OCI-LY7 (cell line): Measurements from ENCODE around the gene DOLPP1. TPM values are rescaled to one million over a fixed set of nuclear protein-coding genes. Genes with fewer than 3 reads are reported as not detected.

Experiments
- BruUV-seq: library from RNA; stranded (reverse); fragments of 400-500 nt; replicated peaks from 2 replicates; lab custom pipeline; 2021; lab: Mats Ljungman, UMichigan
- CTCF ChIA-PET: fragments of 300-600 bp; sonication (Branson Sonifier 250); formaldehyde crosslinking; loops from one replicate; lab custom pipeline; 2022; ENCODE audit warnings: antibody characterized with exemption; ENCODE audit not compliant: unreplicated experiment; lab: Charles Lee
- POLR2A ChIA-PET: fragments of 300-600 bp; sonication (Branson Sonifier 250); formaldehyde crosslinking; loops from one replicate; lab custom pipeline; 2022; ENCODE audit warnings: antibody characterized with exemption; lab: Charles Lee
- DNase-seq: peaks from one replicate; pipeline ENCODE4 v3.0.0-alpha.2; 2015; ENCODE audit warnings: low spot score
- H2AFZ ChIP-seq: fragments of 200-600 bp; sonication (generic), shearing (Covaris generic); 2 replicates; pipeline ENCODE4 v1.6.1; 2014; ENCODE audit warnings: mild to moderate bottlenecking, antibody characterized with exemption, low read length, moderate library complexity
- H3K27ac ChIP-seq: fragments of 200-600 bp; sonication (generic); 2 replicates; pipeline ENCODE4 v1.5.1; 2014; ENCODE audit warnings: mixed run types, low read depth, mild to moderate bottlenecking, moderate library complexity, low read length, inconsistent platforms; ENCODE audit not compliant: poor library complexity, severe bottlenecking
- H3K36me3 ChIP-seq: fragments of 200-600 bp; sonication (generic); 2 replicates; pipeline ENCODE4 v1.6.1; 2014; ENCODE audit warnings: mild to moderate bottlenecking, antibody characterized with exemption, low read length, moderate library complexity, mixed read lengths; ENCODE audit not compliant: insufficient read depth
- H3K4me1 ChIP-seq: fragments of 200-600 bp; sonication (generic); 2 replicates; pipeline ENCODE4 v1.5.1; 2014; ENCODE audit warnings: mild to moderate bottlenecking, low read length; ENCODE audit not compliant: insufficient read depth, poor library complexity, severe bottlenecking
- H3K4me2 ChIP-seq: fragments of 200-600 bp; sonication (generic); 2 replicates; pipeline ENCODE4 v1.6.1; 2014; ENCODE audit warnings: mild to moderate bottlenecking, low read length
- H3K4me3 ChIP-seq: fragments of 200-600 bp; sonication (generic); 2 replicates; pipeline ENCODE4 v1.5.1; 2014; ENCODE audit warnings: mild to moderate bottlenecking, low read depth, low read length; ENCODE audit not compliant: poor library complexity, severe bottlenecking
- H3K79me2 ChIP-seq: fragments of 200-600 bp; sonication (generic); 2 replicates; pipeline ENCODE4 v1.6.1; 2016; ENCODE audit warnings: low read depth, mild to moderate bottlenecking, low read length, moderate library complexity, mixed read lengths; ENCODE audit not compliant: insufficient read depth
- H3K9me2 ChIP-seq: fragments of 200-600 bp; sonication (generic); 2 replicates; pipeline ENCODE4 v1.6.1; 2016; ENCODE audit warnings: mild to moderate bottlenecking, low read length, mixed read lengths; ENCODE audit not compliant: insufficient read depth
- H3K9me3 ChIP-seq: fragments of 200-600 bp; sonication (generic); 2 replicates; pipeline ENCODE4 v1.6.1; 2014; ENCODE audit warnings: mild to moderate bottlenecking, mixed run types, low read length, mixed read lengths
- H4K20me1 ChIP-seq: fragments of 200-600 bp; sonication (generic); 2 replicates; pipeline ENCODE4 v1.6.1; 2014; ENCODE audit warnings: mild to moderate bottlenecking, antibody characterized with exemption, low read length, moderate library complexity, mixed read lengths; ENCODE audit not compliant: insufficient read depth
- EZH2phosphoT487 ChIP-seq: fragments of 200-600 bp; sonication (generic); IDR thresholded peaks from 2 replicates; pipeline ENCODE4 v1.6.1; 2018; ENCODE audit warnings: low read depth, borderline replicate concordance, mild to moderate bottlenecking, mixed run types, antibody characterized with exemption, low read length, moderate library complexity, mixed read lengths
- intact Hi-C: fragments of 100-400 bp; cut with micrococcal nuclease; formaldehyde crosslinking; loops from one replicate; pipeline ENCODE4 v1.10.0; 2022; ENCODE audit not compliant: unreplicated experiment
- total RNA-seq, 2 experiments: library from RNA; depleted of rRNA in 1 of 2; stranded (reverse); fragments of >200 nt in 1 of 2; shearing (Covaris generic) in 1 of 2; gene quantifications; 2 replicates each; pipeline ENCODE4 v1.2.3, GENCODE V29; 2014 to 2022
- TF ChIP-seq, protein P1 (sequence below): fragments of 200-600 bp; sonication (generic); conservative IDR thresholded peaks from 2 replicates; pipeline ENCODE4 v1.5.1; 2014; ENCODE audit warnings: mild to moderate bottlenecking, antibody characterized with exemption, low read length, moderate library complexity, mixed read lengths

DOLPP1 gene
- total RNA-seq, 2 experiments from 2014 or later: 16.9 TPM

DNA sequence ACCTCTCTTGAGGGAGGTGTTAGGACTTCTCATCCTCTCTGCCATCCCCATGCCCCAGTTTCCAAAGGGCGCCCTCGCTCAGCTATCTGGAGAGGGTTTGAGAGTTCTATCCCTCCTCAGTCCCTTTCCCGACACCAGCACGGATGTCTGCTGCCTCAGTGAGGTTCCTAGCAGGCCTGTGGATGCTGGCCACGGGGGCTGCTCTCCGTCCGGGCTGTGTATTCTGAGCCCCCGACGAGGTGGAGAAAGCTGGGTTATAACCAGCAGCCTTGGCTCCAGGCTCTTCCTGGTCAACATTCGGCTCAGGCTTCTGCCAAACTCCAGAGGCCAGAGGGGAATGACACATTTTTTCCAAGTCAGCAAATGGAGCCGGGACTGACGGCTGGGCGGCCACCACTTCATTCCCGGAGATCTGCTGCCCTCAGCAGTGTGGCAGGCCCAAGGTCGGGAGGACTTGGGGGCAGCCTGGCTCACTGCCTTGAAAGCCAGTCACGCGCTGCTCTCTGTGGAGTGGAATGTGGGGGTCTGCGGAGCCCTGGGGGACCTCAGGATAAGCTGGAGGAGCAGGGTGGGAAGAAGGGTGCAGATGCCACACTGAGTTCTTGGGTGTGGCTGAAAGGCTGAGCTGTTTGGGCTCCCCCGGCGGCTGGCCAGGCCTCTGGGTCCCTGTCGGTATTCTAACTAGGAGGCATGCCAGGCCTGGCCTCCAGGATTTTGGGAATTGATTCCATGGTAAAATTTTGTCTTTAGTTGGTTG lies 57.7 kb downstream of the DOLPP1 start:
- H4K20me1 ChIP-seq: no peaks in the 10 kb centered on the region
- no TSS peak for BruUV-seq
- no peak overlapping the region for H2AFZ ChIP-seq
- H3K36me3 ChIP-seq: peaks cover 46% of the 10 kb centered on the region; the same call in 1 of the 2 replicates
- H3K9me2 ChIP-seq: no peaks in the 10 kb centered on the region
- H3K9me3 ChIP-seq: no peaks in the 10 kb centered on the region
- no peak overlapping the region for H3K4me3 ChIP-seq
- peak; percentile 18 for DNase-seq
- TF ChIP-seq EZH2phosphoT487: no peak
- TF ChIP-seq, protein P1, sequence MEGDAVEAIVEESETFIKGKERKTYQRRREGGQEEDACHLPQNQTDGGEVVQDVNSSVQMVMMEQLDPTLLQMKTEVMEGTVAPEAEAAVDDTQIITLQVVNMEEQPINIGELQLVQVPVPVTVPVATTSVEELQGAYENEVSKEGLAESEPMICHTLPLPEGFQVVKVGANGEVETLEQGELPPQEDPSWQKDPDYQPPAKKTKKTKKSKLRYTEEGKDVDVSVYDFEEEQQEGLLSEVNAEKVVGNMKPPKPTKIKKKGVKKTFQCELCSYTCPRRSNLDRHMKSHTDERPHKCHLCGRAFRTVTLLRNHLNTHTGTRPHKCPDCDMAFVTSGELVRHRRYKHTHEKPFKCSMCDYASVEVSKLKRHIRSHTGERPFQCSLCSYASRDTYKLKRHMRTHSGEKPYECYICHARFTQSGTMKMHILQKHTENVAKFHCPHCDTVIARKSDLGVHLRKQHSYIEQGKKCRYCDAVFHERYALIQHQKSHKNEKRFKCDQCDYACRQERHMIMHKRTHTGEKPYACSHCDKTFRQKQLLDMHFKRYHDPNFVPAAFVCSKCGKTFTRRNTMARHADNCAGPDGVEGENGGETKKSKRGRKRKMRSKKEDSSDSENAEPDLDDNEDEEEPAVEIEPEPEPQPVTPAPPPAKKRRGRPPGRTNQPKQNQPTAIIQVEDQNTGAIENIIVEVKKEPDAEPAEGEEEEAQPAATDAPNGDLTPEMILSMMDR: no peak
- intact Hi-C loops: loop anchor here (1.0 kb wide), 2 partner anchors 36 to 473 kb away; no protein-coding TSS in a partner anchor
- peak overlapping the region; percentile 91 for H3K27ac ChIP-seq
- ChIA-PET CTCF (interaction anchor here (0.7 to 1.2 kb wide), 4 partner anchors 10 to 485 kb away, joined by 3 to 4 read pairs (median 3); no protein-coding TSS in a partner anchor), POLR2A (interaction anchor here (0.6 to 2.0 kb wide), 4 partner anchors 8 to 213 kb away, joined by 3 to 7 read pairs (median 4); no protein-coding TSS in a partner anchor)
- peaks cover 48% of the 10 kb centered on the region for H3K4me1 ChIP-seq
- peak overlapping the region; percentile 98 for H3K4me2 ChIP-seq
- H3K79me2 ChIP-seq: no peaks in the 10 kb centered on the region; the same call in 1 of the 2 replicates

DNA sequence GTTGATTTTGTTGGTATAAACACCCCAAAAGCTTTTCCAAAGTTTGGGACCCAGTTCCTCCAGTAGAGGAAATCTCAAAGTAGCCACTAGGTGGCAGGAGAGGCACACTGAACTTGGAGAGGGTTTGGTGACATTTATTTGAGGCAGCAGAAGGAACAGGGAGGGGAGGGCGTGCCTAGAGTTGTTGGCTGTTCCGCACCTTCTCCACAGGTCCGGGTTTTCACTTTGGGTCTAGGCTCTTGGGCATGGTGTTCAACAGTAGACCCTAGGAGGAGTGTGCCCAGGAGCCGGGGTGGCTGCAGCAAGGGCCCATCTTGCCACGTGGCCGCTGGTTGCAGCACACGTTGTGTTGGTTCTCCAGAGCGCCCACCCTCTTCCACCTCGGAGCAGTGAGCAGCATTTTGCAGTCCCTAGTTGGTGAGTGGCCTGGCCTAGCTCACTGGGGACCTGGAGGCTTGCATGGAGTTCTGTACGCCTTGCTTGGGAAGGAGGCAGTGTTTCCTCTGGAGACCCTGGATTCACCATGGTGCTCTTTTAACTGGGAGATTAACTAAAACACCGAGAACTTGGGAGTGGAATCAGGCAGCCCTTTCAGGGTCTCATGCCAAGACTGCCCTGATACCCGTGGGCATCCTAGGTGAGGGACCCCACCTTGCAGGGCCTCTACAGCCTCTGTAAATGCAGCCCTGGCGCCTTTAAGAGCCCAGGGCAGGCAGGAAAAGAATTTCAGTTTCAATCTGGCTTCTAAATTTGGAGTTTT lies 58.5 kb downstream of the DOLPP1 start:
- H3K4me1 ChIP-seq: peaks cover 53% of the 10 kb centered on the region
- peak overlapping the region; percentile 91 for H3K27ac ChIP-seq
- H3K4me3 ChIP-seq: peak overlapping the region; percentile 64
- ChIA-PET CTCF (interaction anchor here (0.6 to 1.6 kb wide), 7 partner anchors 8 to 485 kb away, joined by 3 to 9 read pairs (median 3); partner anchors contain the start of gene IER5L), POLR2A (interaction anchor here (0.5 to 2.0 kb wide), 4 partner anchors 9 to 453 kb away, joined by 3 to 7 read pairs (median 4); no protein-coding TSS in a partner anchor)
- intact Hi-C loops: loop anchor here (1.0 kb wide), 2 partner anchors 35 to 472 kb away; no protein-coding TSS in a partner anchor
- no peaks in the 10 kb centered on the region; the same call in 1 of the 2 replicates for H3K79me2 ChIP-seq
- peak overlapping the region; percentile 98 for H3K4me2 ChIP-seq
- H3K36me3 ChIP-seq: peaks cover 49% of the 10 kb centered on the region
- DNase-seq: peak; percentile 87
- peak overlapping the region; percentile 36; the same call in 1 of the 2 replicates for H2AFZ ChIP-seq
- H3K9me3 ChIP-seq: no peaks in the 10 kb centered on the region
- H4K20me1 ChIP-seq: no peaks in the 10 kb centered on the region
- H3K9me2 ChIP-seq: no peaks in the 10 kb centered on the region
- TF ChIP-seq EZH2phosphoT487: no peak
- TF ChIP-seq, protein P1: peak; percentile 97
- BruUV-seq: no TSS peak
